Mesothelial cell of epicardium (in vitro differentiated cells): ENCODE results near the gene LIPJ. TPM values are rescaled to one million over a fixed set of nuclear protein-coding genes. Genes with fewer than 3 reads are reported as not detected.

Source experiments
- DNase-seq, 2 experiments: peaks; one replicate each; pipeline ENCODE4 v3.0.0; 2021; ENCODE audit warnings: low spot score in 2 of 2; ENCODE audit not compliant: unreplicated experiment in 2 of 2
- H3K27ac Mint-ChIP-seq: 2 replicates; pipeline ENCODE4 v1.8.0; 2021; ENCODE audit warnings: mixed read lengths
- H3K27me3 Mint-ChIP-seq: 2 replicates; pipeline ENCODE4 v1.8.0; 2021; ENCODE audit warnings: low read depth, mixed read lengths
- H3K36me3 Mint-ChIP-seq: 2 replicates; pipeline ENCODE4 v1.8.0; 2021; ENCODE audit warnings: mixed read lengths
- H3K4me1 Mint-ChIP-seq: 2 replicates; pipeline ENCODE4 v1.8.0; 2021; ENCODE audit warnings: mixed read lengths
- H3K4me3 Mint-ChIP-seq: 2 replicates; pipeline ENCODE4 v1.8.0; 2021; ENCODE audit warnings: mild to moderate bottlenecking, moderate library complexity, mixed read lengths
- H3K9me3 Mint-ChIP-seq: 2 replicates; pipeline ENCODE4 v1.8.0; 2021; ENCODE audit warnings: mixed read lengths
- CTCF ChIP-seq: fragments of 200-600 bp; sonication (generic); IDR thresholded peaks from one replicate; pipeline ENCODE4 v1.5.0; 2021; ENCODE audit warnings: antibody characterized with exemption; ENCODE audit not compliant: unreplicated experiment
- total RNA-seq: library from RNA; stranded (reverse); gene quantifications from 3 replicates; pipeline ENCODE4 v1.2.1, GENCODE V29; 2021

LIPJ gene
- 0.18 to 0.47 TPM (median 0.22 TPM) in 3 replicates for total RNA-seq

- Mint-ChIP-seq H3K9me3 (peaks cover 19% of the 10 kb centered on the region), H3K4me1 (peaks cover 10% of the 10 kb centered on the region), H3K4me3 (no peak within 1 kb of the TSS), H3K36me3 (peaks cover 2% of the 10 kb centered on the region), H3K27me3 (peaks cover 25% of the 10 kb centered on the region), H3K27ac (no peak within 1 kb of the TSS)
- no peak for TF ChIP-seq CTCF
- DNase-seq = no peak
Measured at GRCh38 chr10:88586462-88586861, at the start of gene LIPJ. LIPJ (plus strand) TSS chr10:88586762; CDS start chr10:88590688, 3,926 bp downstream.

- H3K4me3 Mint-ChIP-seq = no peak overlapping the region
- no peaks in the 10 kb centered on the region for H3K36me3 Mint-ChIP-seq
- H3K27ac Mint-ChIP-seq = peak overlapping the region; percentile 2
- no peaks in the 10 kb centered on the region for H3K9me3 Mint-ChIP-seq
- no peak for TF ChIP-seq CTCF
- no peaks in the 10 kb centered on the region for H3K27me3 Mint-ChIP-seq
- H3K4me1 Mint-ChIP-seq = peaks cover 38% of the 10 kb centered on the region
- DNase-seq = no peak
Measured at GRCh38 chr10:88537322-88537721, 49.2 kb upstream of the LIPJ start.

GRCh38 chr10:88538048-88538447 lies 48.5 kb upstream of the LIPJ start:
- TF ChIP-seq CTCF = no peak
- H3K36me3 Mint-ChIP-seq = no peaks in the 10 kb centered on the region
- H3K27ac Mint-ChIP-seq = no peak overlapping the region
- H3K9me3 Mint-ChIP-seq = no peaks in the 10 kb centered on the region
- no peak overlapping the region for H3K4me3 Mint-ChIP-seq
- no peaks in the 10 kb centered on the region for H3K27me3 Mint-ChIP-seq
- H3K4me1 Mint-ChIP-seq = peaks cover 45% of the 10 kb centered on the region
- no peak for DNase-seq

GRCh38 chr10:88540351-88540750 lies 46.2 kb upstream of the LIPJ start:
- Mint-ChIP-seq H3K4me1 (peaks cover 64% of the 10 kb centered on the region), H3K36me3 (no peaks in the 10 kb centered on the region), H3K27ac (no peak overlapping the region)

GRCh38 chr10:88541116-88541626 lies 45.4 kb upstream of the LIPJ start:
- peaks cover 64% of the 10 kb centered on the region for H3K4me1 Mint-ChIP-seq
- TF ChIP-seq CTCF = no peak
- H3K27ac Mint-ChIP-seq = peak overlapping the region; percentile 90
- DNase-seq = no peak
- H3K27me3 Mint-ChIP-seq = no peaks in the 10 kb centered on the region
- no peaks in the 10 kb centered on the region for H3K36me3 Mint-ChIP-seq
- H3K9me3 Mint-ChIP-seq = no peaks in the 10 kb centered on the region
- no peak overlapping the region for H3K4me3 Mint-ChIP-seq

More at GRCh38 chr10:88540351-88540750, 46.2 kb upstream of the LIPJ start:
- TF ChIP-seq CTCF = no peak
- DNase-seq = no peak
- no peaks in the 10 kb centered on the region for H3K27me3 Mint-ChIP-seq
- H3K4me3 Mint-ChIP-seq = no peak overlapping the region
- H3K9me3 Mint-ChIP-seq = no peaks in the 10 kb centered on the region

- H3K4me1 Mint-ChIP-seq = peaks cover 63% of the 10 kb centered on the region
- no peaks in the 10 kb centered on the region for H3K9me3 Mint-ChIP-seq
- no peak for TF ChIP-seq CTCF
- H3K4me3 Mint-ChIP-seq = no peak overlapping the region
- DNase-seq = no peak
- no peaks in the 10 kb centered on the region for H3K27me3 Mint-ChIP-seq
- no peaks in the 10 kb centered on the region for H3K36me3 Mint-ChIP-seq
- no peak overlapping the region for H3K27ac Mint-ChIP-seq
Measured at GRCh38 chr10:88542522-88542921, 44.0 kb upstream of the LIPJ start.
